Left ventricle myocardium inferior (tissue), 1 donor: Measurements from ENCODE around the gene ZRANB2. TPM values are rescaled to one million over a fixed set of nuclear protein-coding genes. Genes with fewer than 3 reads are reported as not detected.

Source experiments
- DNase-seq: peaks from one replicate; pipeline ENCODE4 v3.0.0-alpha.2; 2020
- H3K27ac ChIP-seq: fragments of 200-600 bp; replicated peaks from 2 replicates; pipeline ENCODE4 v1.8.0; 2021
- H3K27me3 ChIP-seq: fragments of 200-600 bp; 2 replicates; pipeline ENCODE4 v1.8.0; 2021; ENCODE audit warnings: low read depth
- H3K36me3 ChIP-seq: fragments of 200-600 bp; 2 replicates; pipeline ENCODE4 v1.8.0; 2021
- H3K4me1 ChIP-seq: fragments of 200-600 bp; 2 replicates; pipeline ENCODE4 v1.8.0; 2021
- H3K4me3 ChIP-seq: fragments of 200-600 bp; 2 replicates; pipeline ENCODE4 v1.8.0; 2021; ENCODE audit warnings: mild to moderate bottlenecking, moderate library complexity
- H3K9me3 ChIP-seq: fragments of 200-600 bp; replicated peaks from 2 replicates; pipeline ENCODE4 v1.8.0; 2021
- CTCF ChIP-seq: fragments of 200-600 bp; IDR thresholded peaks from 2 replicates; pipeline ENCODE4 v1.8.0; 2021; ENCODE audit warnings: antibody characterized with exemption, mild to moderate bottlenecking, borderline replicate concordance
- intact Hi-C: fragments of 100-400 bp; cut with micrococcal nuclease; formaldehyde crosslinking; loops from one replicate; pipeline ENCODE4 v1.11.0; 2022
- total RNA-seq: library from RNA; stranded (reverse); fragmentation: NEBNext Ultra II Directional; extraction: Animal tissue kit (Norgen Biotek cat#: 25700); gene quantifications from one replicate; pipeline ENCODE4 v1.2.1, GENCODE V29; 2021
- donor health status: DM: no; HTN: yes; CAD: no; lungs with severe emphysema.

Gene ZRANB2
- total RNA-seq, 1 donor from 2014 or later, result 58.5 TPM

GRCh38 chr1:71104417-71104816, 23.6 kb upstream of the ZRANB2 start:
- no peaks in the 10 kb centered on the region for H3K9me3 ChIP-seq
- intact Hi-C loops, result no loop called here
- H3K4me1 ChIP-seq, result no peaks in the 10 kb centered on the region
- H3K27me3 ChIP-seq, result no peaks in the 10 kb centered on the region
- no peak for DNase-seq
- no peak overlapping the region for H3K27ac ChIP-seq
- no peak overlapping the region for H3K4me3 ChIP-seq
- no peak for TF ChIP-seq CTCF
- H3K36me3 ChIP-seq, result no peaks in the 10 kb centered on the region

- Histone ChIP-seq H3K27me3 (no peaks in the 10 kb centered on the region), H3K9me3 (no peaks in the 10 kb centered on the region), H3K36me3 (no peaks in the 10 kb centered on the region), H3K4me3 (no peak overlapping the region), H3K4me1 (no peaks in the 10 kb centered on the region), H3K27ac (no peak overlapping the region)
- DNase-seq, result no peak
- TF ChIP-seq CTCF, result no peak
- intact Hi-C loops, result no loop called here
These were observed 21.1 kb upstream of the ZRANB2 start for GRCh38 chr1:71101839-71102376.

- no peak for TF ChIP-seq CTCF
- Histone ChIP-seq H3K9me3 (no peaks in the 10 kb centered on the region), H3K36me3 (no peaks in the 10 kb centered on the region), H3K27ac (no peak overlapping the region), H3K4me1 (no peaks in the 10 kb centered on the region), H3K27me3 (no peaks in the 10 kb centered on the region), H3K4me3 (no peak overlapping the region)
- no peak for DNase-seq
- intact Hi-C loops, result no loop called here
These were observed 16.6 kb upstream of the ZRANB2 start for GRCh38 chr1:71097428-71097827.

- H3K4me1 ChIP-seq, result no peaks in the 10 kb centered on the region
- H3K27ac ChIP-seq, result no peak overlapping the region
- H3K4me3 ChIP-seq, result no peak overlapping the region
- DNase-seq, result no peak
- H3K9me3 ChIP-seq, result no peaks in the 10 kb centered on the region
- H3K27me3 ChIP-seq, result no peaks in the 10 kb centered on the region
- TF ChIP-seq CTCF, result no peak
- intact Hi-C loops, result no loop called here
- H3K36me3 ChIP-seq, result no peaks in the 10 kb centered on the region
These were observed 14.1 kb upstream of the ZRANB2 start for GRCh38 chr1:71094913-71095312.

DNA sequence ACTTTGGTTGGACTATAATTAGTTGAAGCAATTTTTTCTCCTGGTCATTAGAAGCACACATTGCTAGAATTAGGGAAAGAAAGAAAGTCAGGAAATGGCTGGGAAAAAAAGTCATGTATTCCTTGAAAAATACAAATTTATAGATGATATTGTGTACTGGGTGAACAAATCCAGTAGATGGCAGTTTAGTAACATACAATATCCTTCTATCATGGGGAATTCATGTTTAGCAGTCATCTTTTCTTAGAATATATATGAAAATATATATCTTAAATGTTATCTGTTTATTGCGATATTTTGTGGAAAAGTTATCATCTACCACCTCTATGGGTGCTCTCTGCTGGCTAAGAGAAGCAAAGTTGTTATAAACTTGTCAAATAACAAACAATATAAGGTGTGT, 13.1 kb upstream of the ZRANB2 start:
- Histone ChIP-seq H3K36me3 (no peaks in the 10 kb centered on the region), H3K27me3 (no peaks in the 10 kb centered on the region), H3K4me3 (no peak overlapping the region), H3K9me3 (no peaks in the 10 kb centered on the region), H3K4me1 (no peaks in the 10 kb centered on the region), H3K27ac (no peak overlapping the region)
- DNase-seq, result no peak
- peak; percentile 54 for TF ChIP-seq CTCF
- intact Hi-C loops, result no loop called here
